Pons (tissue), 1 donor: Measurements from ENCODE around the gene CCS.
"Not testable (repeated sequence)": the region's sequence is repeated elsewhere in the genome, so short reads cannot be mapped to it uniquely, and the experiment has no call there.

ENCODE experiments used
- DNase-seq: peaks from one replicate; pipeline ENCODE4 v3.0.0-alpha.2; 2016; ENCODE audit warnings: low spot score

Gene CCS, protein sequence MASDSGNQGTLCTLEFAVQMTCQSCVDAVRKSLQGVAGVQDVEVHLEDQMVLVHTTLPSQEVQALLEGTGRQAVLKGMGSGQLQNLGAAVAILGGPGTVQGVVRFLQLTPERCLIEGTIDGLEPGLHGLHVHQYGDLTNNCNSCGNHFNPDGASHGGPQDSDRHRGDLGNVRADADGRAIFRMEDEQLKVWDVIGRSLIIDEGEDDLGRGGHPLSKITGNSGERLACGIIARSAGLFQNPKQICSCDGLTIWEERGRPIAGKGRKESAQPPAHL

GRCh38 chr11:66592457-66593302 is at the start of gene CCS, which contains the start of gene CCDC87:
CCS (plus strand) TSS chr11:66593185; CDS start chr11:66593262, 77 bp downstream.
CCDC87 (minus strand) TSS chr11:66593063; CDS start chr11:66593015, 48 bp downstream.
- peak; percentile 95 for DNase-seq

- DNase-seq = no peak
These were observed 49.5 kb upstream of the CCS start for GRCh38 chr11:66543263-66544107.

GRCh38 chr11:66544952-66545351 is 48.0 kb upstream of the CCS start:
- not testable (repeated sequence) for DNase-seq

DNA sequence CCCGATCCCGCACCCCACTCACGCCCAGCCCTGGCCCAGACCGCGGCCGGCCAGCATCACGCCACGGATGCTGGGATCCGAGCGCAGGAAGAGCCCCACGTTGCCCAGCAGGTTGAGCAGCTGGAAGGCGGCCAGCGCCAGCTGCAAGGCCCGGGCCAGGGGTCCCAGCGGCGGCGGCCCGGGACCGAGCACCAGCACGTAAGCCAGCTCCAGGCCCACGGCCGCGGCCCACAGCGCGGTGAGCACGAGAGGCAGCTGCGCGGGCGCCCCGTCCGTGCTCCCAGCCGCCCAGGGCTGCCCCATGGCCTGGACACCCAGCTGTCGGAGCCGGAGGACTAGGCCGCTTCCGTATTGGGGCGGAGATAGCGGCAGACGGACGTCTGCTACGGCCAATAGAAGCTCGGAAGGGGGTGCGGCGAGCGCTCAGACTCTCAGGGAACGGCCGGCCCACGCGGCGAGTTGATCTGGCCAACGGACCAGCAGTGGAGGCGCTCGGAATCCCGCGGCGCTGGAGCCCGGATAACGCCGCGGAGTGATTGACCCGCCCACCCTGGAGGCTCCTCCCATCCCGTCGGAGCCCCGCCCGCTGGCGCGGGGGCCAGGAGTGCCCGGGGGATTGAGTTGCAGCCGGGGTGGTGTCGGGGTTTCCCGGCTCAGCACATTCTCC is 47.2 kb upstream of the CCS start, which contains the start of gene ZDHHC24:
ZDHHC24 (minus strand) TSS at position 348 of the 667 bp plus-strand sequence; CDS start at position 303, 45 bp downstream.
- DNase-seq = peak; percentile 96

DNA sequence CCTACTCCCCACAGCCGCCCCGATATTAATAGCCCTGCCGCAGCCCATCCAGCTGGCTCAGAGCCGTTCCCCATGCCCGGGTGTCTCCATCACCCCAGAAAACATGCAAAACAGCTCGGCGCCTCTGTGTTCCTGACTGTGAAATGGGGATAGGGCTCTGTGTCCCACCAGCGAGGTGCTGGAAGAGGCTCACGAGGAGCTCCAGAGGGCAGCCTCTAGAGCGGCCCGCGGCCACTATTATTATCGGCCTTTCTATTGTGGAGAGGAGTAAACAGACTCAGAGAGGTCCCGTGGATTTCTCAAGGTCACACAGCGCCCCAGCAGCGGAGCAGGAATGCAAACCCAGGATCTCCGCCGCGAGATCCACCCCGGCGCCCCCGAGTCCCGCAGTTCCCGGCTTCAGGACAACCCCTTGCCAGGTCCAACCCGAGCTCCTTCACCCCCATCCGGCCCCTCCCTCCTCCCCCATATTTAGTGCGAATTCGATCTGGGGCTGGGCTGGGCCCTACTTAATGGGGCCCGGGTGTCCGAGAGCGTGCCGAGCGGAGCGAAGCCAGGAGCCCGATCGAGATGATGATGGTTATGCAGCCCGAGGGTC is 46.5 kb upstream of the CCS start, which contains the start of gene ACTN3:
ACTN3 (plus strand) TSS at position 536 of the 598 bp plus-strand sequence; CDS start at position 571, 35 bp downstream.
- no peak for DNase-seq

DNA sequence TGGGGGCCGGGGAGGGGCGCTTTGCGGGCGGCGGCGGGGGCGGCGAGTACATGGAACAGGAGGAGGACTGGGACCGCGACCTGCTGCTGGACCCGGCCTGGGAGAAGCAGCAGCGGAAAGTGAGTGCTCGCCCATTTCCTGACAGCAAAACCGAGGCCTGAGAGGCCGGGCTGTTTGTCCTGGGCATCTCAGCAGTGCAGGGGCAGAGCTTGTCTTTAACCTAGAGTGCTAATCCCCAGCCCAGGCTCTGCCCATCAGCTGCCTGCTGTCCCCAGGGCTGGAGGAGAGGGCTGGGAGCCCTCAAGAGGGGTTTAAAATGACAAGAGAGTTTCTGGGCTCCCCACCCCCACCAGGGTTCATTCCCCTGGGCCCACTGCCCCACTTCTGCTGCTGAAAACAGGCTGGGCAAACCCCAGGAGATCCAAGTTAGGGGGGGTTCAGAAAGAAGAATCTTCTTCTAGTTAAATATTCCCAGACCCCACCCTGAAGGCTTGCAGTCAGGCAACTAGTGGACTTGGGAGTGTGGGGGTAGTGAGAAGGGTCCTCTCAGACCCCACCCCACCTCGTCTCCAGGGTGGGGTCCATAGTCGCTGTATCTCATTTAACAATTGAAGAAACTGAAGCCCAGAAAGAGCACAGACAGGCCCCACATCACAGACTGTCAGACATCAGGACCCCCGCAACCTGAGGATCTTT is 45.9 kb upstream of the CCS start:
- DNase-seq = no peak

DNA sequence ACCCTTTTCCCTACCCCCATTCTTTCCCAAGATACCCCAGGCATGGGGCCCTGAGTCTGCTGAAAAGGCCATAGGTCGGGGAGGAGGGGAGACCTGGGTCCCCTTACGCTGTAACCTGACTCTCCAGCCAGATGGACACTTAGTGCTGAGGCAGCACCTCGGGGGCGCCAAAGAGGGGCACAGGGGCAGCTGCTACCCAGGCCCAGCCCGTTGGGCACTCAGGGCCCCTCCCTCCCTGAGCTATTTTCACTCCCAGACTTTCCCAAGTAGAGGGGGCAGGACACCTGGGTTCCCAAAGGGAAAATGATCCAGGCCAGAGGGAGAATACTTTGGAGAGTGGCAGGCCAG is 45.3 kb upstream of the CCS start:
- no peak for DNase-seq

GRCh38 chr11:66548041-66548440 is 44.9 kb upstream of the CCS start:
- no peak for DNase-seq

GRCh38 chr11:66548774-66549630 is 44.0 kb upstream of the CCS start:
- no peak for DNase-seq

DNA sequence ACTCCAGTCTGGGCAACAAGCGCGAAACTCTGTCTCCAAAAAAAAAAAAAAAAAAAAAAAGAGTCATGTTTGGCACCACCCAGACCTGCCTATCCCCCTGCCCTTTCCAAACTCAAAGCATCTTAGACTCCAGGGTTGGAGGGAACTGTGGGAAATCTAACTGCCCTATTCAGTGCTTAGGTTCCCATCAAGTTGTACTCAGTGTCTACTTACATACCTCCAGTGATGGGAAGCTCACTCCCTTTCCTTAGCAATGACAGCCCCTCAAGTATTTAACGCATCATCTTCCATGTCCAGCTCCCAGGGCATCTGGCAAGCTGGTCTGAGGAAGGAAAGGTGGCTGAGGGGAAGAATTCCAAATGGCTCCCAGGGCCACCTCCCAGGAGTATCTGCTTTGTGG is 43.3 kb upstream of the CCS start:
- no peak for DNase-seq

- DNase-seq = no peak
These were observed 42.1 kb upstream of the CCS start for GRCh38 chr11:66550887-66551286.

DNA sequence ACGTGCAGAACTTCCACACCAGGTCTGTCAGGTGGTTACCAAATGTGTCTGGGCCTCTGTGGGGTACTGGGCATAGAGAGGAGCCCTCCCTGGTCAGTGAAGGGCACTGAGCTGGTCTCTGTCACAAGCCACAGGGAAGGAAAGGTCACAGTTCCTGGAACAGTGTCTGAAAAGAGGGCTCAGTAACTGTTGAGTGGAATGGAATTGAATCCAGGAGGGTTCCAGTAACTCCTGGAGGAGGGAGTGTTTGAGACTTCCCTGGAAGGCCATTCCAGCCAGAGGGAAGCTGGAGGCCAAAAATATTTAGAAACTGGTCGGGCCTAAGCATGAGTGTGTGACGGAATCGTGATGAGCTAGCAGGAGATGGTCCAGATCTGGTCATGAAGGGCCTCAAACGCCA is 38.4 kb upstream of the CCS start:
- DNase-seq = no peak

DNA sequence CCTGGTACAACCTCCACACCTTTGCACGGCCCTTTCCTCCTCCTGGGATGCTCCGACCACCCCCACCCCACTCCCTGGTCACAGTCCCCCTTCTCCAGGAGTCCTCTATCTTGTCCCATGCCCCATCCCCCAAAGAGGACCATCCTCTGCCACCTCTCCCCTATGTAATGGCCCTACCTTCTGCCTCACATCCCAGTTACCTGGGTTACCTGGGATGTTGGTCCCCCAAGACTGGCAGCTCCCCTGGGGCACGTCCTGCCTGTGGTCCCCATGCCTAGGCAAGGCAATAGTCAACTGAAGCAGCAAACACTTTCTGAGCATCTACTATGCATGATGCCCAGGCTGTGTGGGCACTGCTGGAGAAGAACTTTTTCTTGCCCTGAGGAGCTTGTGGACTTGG is 37.6 kb upstream of the CCS start:
- no peak for DNase-seq

DNA sequence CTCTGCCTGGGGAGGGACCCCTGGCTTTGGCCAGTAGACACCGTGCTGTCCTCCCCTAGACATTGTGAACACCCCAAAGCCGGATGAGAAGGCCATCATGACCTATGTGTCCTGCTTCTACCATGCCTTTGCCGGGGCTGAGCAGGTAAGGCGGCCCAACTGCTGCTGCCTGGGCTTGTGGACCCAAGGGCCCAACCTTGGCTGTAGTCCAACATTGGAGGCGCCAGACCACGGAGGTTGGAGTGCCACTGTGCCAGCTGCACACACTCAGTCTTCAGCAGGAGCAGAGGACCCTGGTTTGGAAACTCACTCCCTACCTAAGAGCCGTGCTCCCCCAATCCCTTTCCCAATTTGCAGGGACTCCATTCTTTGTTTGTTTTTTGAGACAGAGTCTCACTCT is 36.9 kb upstream of the CCS start:
- no peak for DNase-seq

GRCh38 chr11:66557733-66558326 is 35.2 kb upstream of the CCS start:
- DNase-seq = no peak

GRCh38 chr11:66559142-66559865 is 33.7 kb upstream of the CCS start:
- no peak for DNase-seq

GRCh38 chr11:66559866-66560676 is 32.9 kb upstream of the CCS start:
- DNase-seq = no peak
